GM12892 (cell line): ENCODE data around the gene ZBTB24.

Experiments used
- POLR2A ChIP-seq: IDR thresholded peaks from 2 replicates; pipeline ENCODE4 v1.6.1; 2011; ENCODE audit warnings: low read depth, low read length, control low read depth
- POLR2AphosphoS5 ChIP-seq: IDR thresholded peaks from 2 replicates; pipeline ENCODE4 v1.6.1; 2011; ENCODE audit warnings: low read depth, low read length, control low read depth
- TAF1 ChIP-seq: IDR thresholded peaks from 2 replicates; pipeline ENCODE4 v1.6.1; 2011; ENCODE audit warnings: low read depth, mild to moderate bottlenecking, control low read depth, low read length, borderline replicate concordance

DNA sequence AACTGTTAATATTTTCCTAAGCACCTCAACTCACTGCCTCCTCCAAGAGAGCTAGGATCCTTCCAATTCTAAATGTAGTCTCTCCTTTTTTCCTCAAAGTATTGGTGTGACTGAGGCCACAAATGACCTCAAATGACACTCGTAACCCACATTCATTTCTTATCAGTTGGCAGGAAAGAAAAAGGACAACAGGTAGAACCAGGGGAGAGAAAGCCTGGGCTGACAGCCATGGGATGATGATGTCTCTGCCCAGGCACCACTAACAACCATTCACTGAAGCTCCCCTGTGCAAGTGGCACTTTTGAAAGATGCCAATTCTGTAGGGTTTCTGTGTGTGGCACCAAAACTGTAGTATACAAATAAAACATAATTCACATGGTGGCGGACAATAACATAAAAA lies 7.4 kb downstream of the ZBTB24 start:
- TF ChIP-seq POLR2AphosphoS5, result no peak
- TF ChIP-seq POLR2A, result no peak
- TF ChIP-seq TAF1, result no peak
